Ascending aorta (tissue), 2 donors: ENCODE measurements around the gene LRRTM2. TPM values are rescaled to one million over a fixed set of nuclear protein-coding genes. Genes with fewer than 3 reads are reported as not detected.

Experiments
- DNase-seq, 2 donors: peaks; one replicate each; pipeline ENCODE4 v3.0.0-alpha.2; 2019; ENCODE audit warnings: low spot score in 2 of 2
- H3K27ac ChIP-seq, 2 donors: fragments of 200-600 bp; sonication (generic); one replicate each; pipeline ENCODE4 v1.5.1; 2016 to 2017; ENCODE audit warnings: mild to moderate bottlenecking in 1 of 2
- H3K27me3 ChIP-seq: fragments of 200-600 bp; sonication (generic); one replicate; pipeline ENCODE4 v1.5.1; 2017
- H3K36me3 ChIP-seq, 2 donors: fragments of 200-600 bp; sonication (generic); one replicate each; pipeline ENCODE4 v1.5.1; 2016
- H3K4me1 ChIP-seq, 2 donors: fragments of 200-600 bp; sonication (generic); one replicate each; pipeline ENCODE4 v1.5.1; 2016 to 2017; ENCODE audit warnings: mild to moderate bottlenecking in 1 of 2
- H3K4me3 ChIP-seq, 2 donors: fragments of 200-600 bp; sonication (generic); one replicate each; pipeline ENCODE4 v1.5.1; 2016 to 2017; ENCODE audit warnings: mild to moderate bottlenecking in 1 of 2
- H3K9me3 ChIP-seq, 2 donors: fragments of 200-600 bp; sonication (generic); one replicate each; pipeline ENCODE4 v1.5.1; 2016
- CTCF ChIP-seq, 3 experiments: fragments of 200-600 bp in 2 of 3; fragments of 450-650 bp in 1 of 3; sonication (generic) in 2 of 3; IDR thresholded peaks; one replicate each; pipeline ENCODE4 v1.5.1; 2016 to 2019; ENCODE audit warnings: antibody characterized with exemption in 3 of 3, mild to moderate bottlenecking in 1 of 3, moderate library complexity in 1 of 3
- intact Hi-C: fragments of 100-400 bp; cut with DNase I; formaldehyde crosslinking; loops from one replicate; pipeline ENCODE4 v1.15.1; 2023
- total RNA-seq: library from RNA; depleted of rRNA; stranded (reverse); fragments of >200 nt; gene quantifications from one replicate; pipeline ENCODE4 v1.1.0, GENCODE V29; 2016

Gene LRRTM2
- total RNA-seq, 1 donor from 2014 or later: not detected

DNA sequence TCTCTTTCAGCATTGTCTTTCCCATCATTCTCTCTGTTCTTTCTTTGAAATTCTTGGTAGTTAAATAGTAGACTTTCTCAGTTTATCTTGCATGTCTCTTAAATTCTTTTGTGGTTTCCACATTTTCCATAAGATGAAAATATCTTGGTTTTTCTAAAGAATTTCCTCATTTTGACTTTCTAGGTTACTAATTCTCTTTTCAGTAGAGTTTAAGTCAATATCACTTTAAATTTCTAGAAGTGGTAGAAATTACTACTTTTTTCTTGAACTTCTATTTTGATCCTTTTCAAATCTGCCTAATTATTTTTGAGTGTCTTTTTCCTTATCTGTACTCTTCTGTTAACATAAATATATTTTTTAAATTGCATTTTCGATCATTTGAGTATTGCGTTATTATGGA is 23.6 kb upstream of the LRRTM2 start:
- Histone ChIP-seq H3K9me3 (no peaks in the 10 kb centered on the region), H3K36me3 (peaks cover 4 to 5% of the 10 kb centered on the region in 2 donors), H3K4me3 (no peak overlapping the region), H3K27ac (no peak overlapping the region), H3K4me1 (no peaks in the 10 kb centered on the region), H3K27me3 (no peaks in the 10 kb centered on the region)
- no peak for DNase-seq
- no peak for TF ChIP-seq CTCF (IDR thresholded peaks at IDR 0.05)
- intact Hi-C loops: no loop called here

DNA sequence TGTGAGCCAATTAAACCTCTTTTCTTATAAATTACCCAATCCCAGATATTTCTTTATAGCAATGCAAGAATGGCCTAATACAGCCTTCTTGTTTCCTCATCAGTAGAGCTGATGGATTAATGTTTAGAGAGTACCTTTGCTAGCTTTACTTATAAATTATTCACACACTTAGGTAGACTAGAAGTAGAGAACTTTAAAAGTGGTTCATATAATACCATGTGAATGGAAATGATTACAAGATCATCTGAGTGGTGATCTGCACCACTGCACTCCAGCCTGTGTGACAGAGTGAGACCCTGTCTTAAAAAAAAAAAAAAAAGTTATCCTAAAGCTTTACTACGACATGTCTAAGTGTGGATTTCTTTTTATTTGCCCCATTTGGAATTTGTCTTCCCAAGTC is 23.2 kb upstream of the LRRTM2 start:
- intact Hi-C loops: no loop called here
- peaks cover 4 to 5% of the 10 kb centered on the region in 2 donors for H3K36me3 ChIP-seq
- TF ChIP-seq CTCF (IDR thresholded peaks at IDR 0.05): no peak
- no peak for DNase-seq
- H3K27ac ChIP-seq: no peak overlapping the region
- no peak overlapping the region for H3K4me3 ChIP-seq
- H3K4me1 ChIP-seq: no peaks in the 10 kb centered on the region
- no peaks in the 10 kb centered on the region for H3K27me3 ChIP-seq
- no peaks in the 10 kb centered on the region for H3K9me3 ChIP-seq

GRCh38 chr5:138895918-138896317 is 20.8 kb upstream of the LRRTM2 start:
- Histone ChIP-seq H3K4me1 (no peaks in the 10 kb centered on the region), H3K27ac (no peak overlapping the region), H3K36me3 (peaks cover 9 to 15% of the 10 kb centered on the region in 2 donors), H3K4me3 (no peak overlapping the region), H3K9me3 (no peaks in the 10 kb centered on the region), H3K27me3 (no peaks in the 10 kb centered on the region)
- intact Hi-C loops: no loop called here
- DNase-seq: no peak
- TF ChIP-seq CTCF (IDR thresholded peaks at IDR 0.05): no peak

- Histone ChIP-seq H3K9me3 (no peaks in the 10 kb centered on the region), H3K27me3 (no peaks in the 10 kb centered on the region), H3K4me3 (no peak overlapping the region), H3K36me3 (peaks cover 40 to 45% of the 10 kb centered on the region in 2 donors), H3K4me1 (no peaks in the 10 kb centered on the region), H3K27ac (no peak overlapping the region)
- no peak for TF ChIP-seq CTCF (IDR thresholded peaks at IDR 0.05)
- intact Hi-C loops: no loop called here
- DNase-seq: no peak
Measured at GRCh38 chr5:138890644-138891043, 15.5 kb upstream of the LRRTM2 start.

DNA sequence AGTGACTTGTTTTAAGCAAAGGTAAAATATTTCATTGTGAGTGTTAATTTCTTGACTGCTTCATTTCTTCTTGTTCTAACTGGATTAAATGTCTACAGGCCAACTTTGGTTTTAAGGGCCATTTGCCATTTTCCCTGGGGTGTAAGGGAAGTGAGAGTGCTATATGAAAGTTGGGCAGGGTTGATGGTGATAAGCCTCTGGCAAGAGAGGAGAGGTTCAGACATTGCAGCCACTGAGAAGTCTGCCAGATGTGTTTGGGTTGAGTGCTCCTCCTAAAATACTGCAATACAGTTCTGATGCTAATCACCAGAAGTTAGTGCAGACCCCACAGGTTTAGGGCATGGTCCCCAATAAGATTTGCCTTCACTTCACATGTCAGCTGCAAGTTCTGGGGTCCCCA is 14.9 kb upstream of the LRRTM2 start:
- peaks cover 40 to 45% of the 10 kb centered on the region in 2 donors for H3K36me3 ChIP-seq
- intact Hi-C loops: no loop called here

More for the DNA sequence above, 14.9 kb upstream of the LRRTM2 start:
- Histone ChIP-seq H3K4me3 (no peak overlapping the region), H3K4me1 (no peaks in the 10 kb centered on the region), H3K9me3 (no peaks in the 10 kb centered on the region), H3K27me3 (no peaks in the 10 kb centered on the region), H3K27ac (no peak overlapping the region)
- DNase-seq: no peak
- no peak for TF ChIP-seq CTCF (IDR thresholded peaks at IDR 0.05)
